Adrenal gland (tissue), 12 donors: Measurements from ENCODE around the gene LAMA2. TPM values are rescaled to one million over a fixed set of nuclear protein-coding genes. Genes with fewer than 3 reads are reported as not detected.

ENCODE experiments used
- DNase-seq, 7 donors: peaks; one replicate each; pipeline ENCODE4 v3.0.0-alpha.2; 2019 to 2020
- H3K27ac ChIP-seq, 5 donors: fragments of 200-600 bp; sonication (generic) in 4 of 5; 1 replicate in 3 of 5; 2 replicates in 2 of 5; pipeline versions ENCODE4 v1.5.1 to v1.8.0; 2016 to 2020; ENCODE audit warnings: mild to moderate bottlenecking in 1 of 5
- H3K27me3 ChIP-seq: fragments of 200-600 bp; 2 replicates; pipeline ENCODE4 v1.8.0; 2021
- H3K36me3 ChIP-seq, 2 donors: fragments of 200-600 bp; replicated peaks in 1 of 2; 1 replicate in 1 of 2; 2 replicates in 1 of 2; pipeline versions ENCODE4 v1.5.1 to v1.8.0; 2018 to 2022
- H3K4me1 ChIP-seq, 2 donors: fragments of 200-600 bp; replicated peaks in 1 of 2; 1 replicate in 1 of 2; 2 replicates in 1 of 2; pipeline versions ENCODE4 v1.5.1 to v1.8.0; 2018 to 2021
- H3K4me3 ChIP-seq, 4 donors: fragments of 200-600 bp; sonication (generic) in 3 of 4; one replicate each; pipeline ENCODE4 v1.5.1; 2016 to 2018
- H3K9me3 ChIP-seq, 3 donors: fragments of 200-600 bp; sonication (generic) in 1 of 3; replicated peaks in 1 of 3; 1 replicate in 2 of 3; 2 replicates in 1 of 3; pipeline versions ENCODE4 v1.5.1 to v1.8.0; 2016 to 2021
- POLR2A ChIP-seq, 2 donors: fragments of 450-650 bp; IDR thresholded peaks; one replicate each; pipeline ENCODE4 v1.6.1; 2017; ENCODE audit warnings: antibody characterized with exemption in 2 of 2, mild to moderate bottlenecking in 2 of 2, moderate library complexity in 1 of 2
- WGBS, 4 donors: extraction: QIAGEN DNeasy Blood & Tissue Kit in 2 of 4; methylation state at CpG; one replicate each; pipeline versions ENCODE4 v1.1.5 to v1.1.7; 2013 to 2017; 5-methylcytosine and 5-hydroxymethylcytosine counted together
- intact Hi-C, 2 donors: fragments of 100-400 bp; cut with DNase I; formaldehyde crosslinking; loops; one replicate each; pipeline versions ENCODE4 v1.14.1 to v1.15.0; 2022 to 2023
- polyA plus RNA-seq, 3 donors: library from polyadenylated mRNA; stranded (reverse); fragments of 200-250 nt in 2 of 3; fragments of 350-450 nt in 1 of 3; fragmentation: Illumina TruSeq in 1 of 3; extraction: RNeasy Lipid Tissue Mini Kit (QIAGEN cat#74804) in 1 of 3; gene quantifications; one replicate each; pipeline ENCODE4 v1.2.3, GENCODE V29; 2013 to 2014
- total RNA-seq, 9 donors: library from RNA; depleted of rRNA in 4 of 9; stranded (reverse); fragments of >200 nt in 4 of 9; fragments of 120-200 nt in 1 of 9; fragmentation: NEBNext Ultra II Directional in 1 of 9; extraction: Animal tissue kit (Norgen Biotek cat#: 25700) in 1 of 9; gene quantifications; one replicate each; pipeline versions ENCODE4 v1.1.0 to v1.2.4, GENCODE V29; 2013 to 2023
- TF ChIP-seq, protein P1 (sequence below), 6 experiments: fragments of 450-650 bp in 4 of 6; fragments of 200-600 bp in 2 of 6; sonication (generic) in 1 of 6; IDR thresholded peaks; 1 replicate in 5 of 6; 2 replicates in 1 of 6; pipeline versions ENCODE4 v1.5.1 to v1.8.0; 2016 to 2021; ENCODE audit warnings: antibody characterized with exemption in 6 of 6, mild to moderate bottlenecking in 2 of 6, moderate library complexity in 1 of 6
- donor health status: healthy with polysubstance abuse.
- donor health status: Bipolar disorder and iron deficiency.
- donor health status: DM: yes; HTN: yes; CAD: no.
- donor health status: DM: no; HTN: no; CAD: no.
- donor health status: DM: no; HTN: no; CAD: no.
- donor health status: DM: yes; HTN: yes; CAD: no.

LAMA2 gene
- total and polyA plus RNA-seq, 12 donors: 5.8 to 105 (median 38.9) TPM

DNA sequence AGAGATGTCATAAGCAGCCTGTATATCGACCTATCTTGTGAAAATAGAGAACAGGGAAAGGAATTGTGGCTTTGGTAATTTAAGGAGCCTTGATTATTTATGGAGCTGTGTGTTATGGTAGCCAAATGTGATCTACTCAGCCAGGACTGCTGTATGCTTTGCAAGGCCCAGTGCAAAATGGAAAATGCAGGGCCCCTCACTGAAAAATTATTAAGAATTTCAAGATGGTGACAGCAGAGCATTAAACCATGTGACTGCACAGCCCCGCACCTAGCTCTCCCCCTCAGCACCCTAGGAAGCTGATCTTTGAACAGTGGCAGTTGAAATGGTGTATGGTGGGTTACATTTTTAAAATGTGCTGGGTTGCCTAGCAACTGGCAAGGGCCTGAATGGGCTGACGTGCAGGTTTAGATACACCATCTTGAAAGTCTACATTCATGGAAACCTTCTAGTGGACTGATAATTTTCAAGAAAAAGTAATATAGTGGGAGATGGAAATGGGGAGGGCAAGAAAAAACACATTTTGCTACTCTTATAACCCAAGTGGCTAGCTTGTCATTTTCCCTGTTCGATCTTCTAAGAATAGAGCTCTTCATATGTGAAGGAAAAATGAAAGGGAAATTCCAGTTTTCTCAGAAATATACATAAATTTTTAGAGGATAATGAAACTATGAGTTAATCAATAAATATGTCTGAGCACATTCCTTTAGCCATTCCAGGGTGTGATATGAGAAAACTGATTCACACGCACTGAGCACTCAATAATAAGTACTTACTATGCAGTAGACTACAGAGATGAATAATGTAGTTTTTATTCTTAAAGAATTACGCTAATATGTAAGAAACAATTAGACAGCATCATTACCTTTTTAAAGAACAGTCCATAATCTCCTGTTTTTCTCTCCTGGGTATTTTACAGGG is 619.1 kb downstream of the LAMA2 start:
- no peaks in the 10 kb centered on the region for H3K36me3 ChIP-seq

DNA sequence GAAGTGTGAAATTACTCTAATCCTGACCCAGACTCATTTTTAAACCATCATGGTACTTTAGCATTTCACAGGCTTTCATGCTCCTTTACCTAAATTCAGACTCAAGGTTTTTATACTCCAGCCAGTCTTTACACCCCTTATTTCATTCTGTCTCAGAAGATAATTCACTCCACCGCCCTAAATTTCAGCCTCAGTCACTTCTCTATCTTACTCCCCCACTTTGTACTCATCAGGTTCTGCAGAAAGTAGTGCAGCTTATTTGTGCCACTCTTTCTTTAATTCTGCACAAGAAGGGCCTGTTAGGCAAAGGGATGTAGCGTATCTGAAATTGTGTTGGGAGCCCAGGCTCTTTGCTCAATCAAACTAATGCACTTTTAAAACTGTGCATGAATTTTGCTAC is 621.5 kb downstream of the LAMA2 start:
- WGBS, 4 donors: 91 to 97% (median 93%) methylated on average over 2 of the region's 2 CpGs
- no peaks in the 10 kb centered on the region for H3K36me3 ChIP-seq

More for the DNA sequence above, 619.1 kb downstream of the LAMA2 start:
- intact Hi-C loops: loop anchor here in 1 of 2 donors (10.0 kb wide), 1 partner anchor 83 kb away; no protein-coding TSS in a partner anchor
- WGBS, 4 donors: 79 to 86% (median 82%) methylated on average over 6 of the region's 6 CpGs
- peaks cover 11 to 35% of the 10 kb centered on the region in 2 donors for H3K4me1 ChIP-seq
- H3K27me3 ChIP-seq: no peaks in the 10 kb centered on the region
- no peaks in the 10 kb centered on the region for H3K9me3 ChIP-seq
- H3K27ac ChIP-seq: peak overlapping the region in 4 of 5 donors; percentile 59 to 83 (median 70)
- no peak for DNase-seq
- no peak overlapping the region for H3K4me3 ChIP-seq
- TF ChIP-seq POLR2A (IDR thresholded peaks at IDR 0.05): no peak
- TF ChIP-seq, protein P1, sequence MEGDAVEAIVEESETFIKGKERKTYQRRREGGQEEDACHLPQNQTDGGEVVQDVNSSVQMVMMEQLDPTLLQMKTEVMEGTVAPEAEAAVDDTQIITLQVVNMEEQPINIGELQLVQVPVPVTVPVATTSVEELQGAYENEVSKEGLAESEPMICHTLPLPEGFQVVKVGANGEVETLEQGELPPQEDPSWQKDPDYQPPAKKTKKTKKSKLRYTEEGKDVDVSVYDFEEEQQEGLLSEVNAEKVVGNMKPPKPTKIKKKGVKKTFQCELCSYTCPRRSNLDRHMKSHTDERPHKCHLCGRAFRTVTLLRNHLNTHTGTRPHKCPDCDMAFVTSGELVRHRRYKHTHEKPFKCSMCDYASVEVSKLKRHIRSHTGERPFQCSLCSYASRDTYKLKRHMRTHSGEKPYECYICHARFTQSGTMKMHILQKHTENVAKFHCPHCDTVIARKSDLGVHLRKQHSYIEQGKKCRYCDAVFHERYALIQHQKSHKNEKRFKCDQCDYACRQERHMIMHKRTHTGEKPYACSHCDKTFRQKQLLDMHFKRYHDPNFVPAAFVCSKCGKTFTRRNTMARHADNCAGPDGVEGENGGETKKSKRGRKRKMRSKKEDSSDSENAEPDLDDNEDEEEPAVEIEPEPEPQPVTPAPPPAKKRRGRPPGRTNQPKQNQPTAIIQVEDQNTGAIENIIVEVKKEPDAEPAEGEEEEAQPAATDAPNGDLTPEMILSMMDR (IDR thresholded peaks at IDR 0.05): no peak

DNA sequence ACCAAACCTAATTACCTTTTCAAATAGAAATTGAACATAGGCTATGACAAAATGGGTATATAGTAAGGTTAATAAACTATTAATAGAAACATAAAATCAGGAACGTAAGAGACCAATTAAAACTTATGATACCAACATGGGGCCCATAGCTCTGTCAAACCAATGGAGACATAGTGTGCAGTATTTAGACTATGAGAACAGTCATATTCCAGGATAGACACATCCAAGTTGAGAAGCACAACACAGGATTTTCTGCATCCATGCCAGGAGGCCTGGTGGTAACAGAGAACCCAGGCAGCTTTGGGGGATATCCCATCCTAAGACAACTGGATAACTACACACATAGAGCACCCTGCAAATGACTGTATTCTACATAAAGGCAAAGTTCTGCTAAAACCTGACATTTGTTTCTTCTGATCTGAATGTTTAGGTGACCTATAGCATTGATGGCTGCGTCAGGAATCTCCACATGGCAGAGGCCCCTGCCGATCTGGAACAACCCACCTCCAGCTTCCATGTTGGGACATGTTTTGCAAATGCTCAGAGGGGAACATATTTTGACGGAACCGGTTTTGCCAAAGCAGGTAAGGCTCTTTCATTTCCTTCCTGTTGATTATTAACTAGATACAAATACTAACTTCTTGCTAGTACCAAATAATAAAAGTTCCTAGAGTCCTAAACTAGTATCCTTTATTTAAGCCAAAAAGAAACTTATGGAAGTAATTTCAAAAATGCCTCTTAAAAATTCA is 624.3 kb downstream of the LAMA2 start:
- no peaks in the 10 kb centered on the region for H3K36me3 ChIP-seq
- H3K9me3 ChIP-seq: no peaks in the 10 kb centered on the region
- no peaks in the 10 kb centered on the region for H3K27me3 ChIP-seq
- H3K4me1 ChIP-seq: peaks cover 0 to 5% of the 10 kb centered on the region in 2 donors
- 91 to 94% (median 92%) methylated on average over 5 of the region's 5 CpGs for WGBS, 4 donors
- DNase-seq: no peak
- intact Hi-C loops: loop anchor here in 1 of 2 donors (10.0 kb wide), 1 partner anchor 78 kb away; no protein-coding TSS in a partner anchor
- no peak overlapping the region for H3K27ac ChIP-seq
- TF ChIP-seq, protein P1 (IDR thresholded peaks at IDR 0.05): no peak
- no peak for TF ChIP-seq POLR2A (IDR thresholded peaks at IDR 0.05)
- H3K4me3 ChIP-seq: no peak overlapping the region

More for the DNA sequence above, 621.5 kb downstream of the LAMA2 start:
- DNase-seq: no peak
- Histone ChIP-seq H3K27me3 (no peaks in the 10 kb centered on the region), H3K9me3 (no peaks in the 10 kb centered on the region), H3K4me1 (peaks cover 0 to 20% of the 10 kb centered on the region in 2 donors), H3K27ac (no peak overlapping the region), H3K4me3 (no peak overlapping the region)
- TF ChIP-seq, protein P1 (IDR thresholded peaks at IDR 0.05): no peak
- no peak for TF ChIP-seq POLR2A (IDR thresholded peaks at IDR 0.05)
- intact Hi-C loops: loop anchor here in 1 of 2 donors (10.0 kb wide), 1 partner anchor 80 kb away; no protein-coding TSS in a partner anchor

DNA sequence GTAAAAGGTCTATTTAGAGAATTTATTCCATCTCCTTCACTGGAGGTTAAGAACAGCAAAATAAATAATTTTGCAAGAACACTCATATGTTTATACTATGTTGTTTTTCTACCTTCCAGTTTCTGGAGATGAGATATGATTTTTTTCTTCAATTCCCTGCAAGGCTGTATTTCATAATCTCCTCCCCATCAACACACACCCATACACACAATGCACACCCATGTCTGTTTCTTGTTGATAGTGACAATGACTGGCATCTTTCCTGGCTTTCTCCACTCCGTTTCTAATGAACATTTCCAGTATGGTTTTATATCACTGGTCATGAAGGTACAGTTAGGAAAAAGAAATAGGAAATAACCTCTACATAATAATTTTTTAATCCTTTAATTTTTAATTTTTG is 624.9 kb downstream of the LAMA2 start:
- intact Hi-C loops: loop anchor here in 1 of 2 donors (10.0 kb wide), 1 partner anchor 77 kb away; no protein-coding TSS in a partner anchor
- 81 to 92% (median 83%) methylated on average over 1 of the region's 1 CpG for WGBS, 4 donors

More for the DNA sequence above, 624.9 kb downstream of the LAMA2 start:
- no peak for DNase-seq
- TF ChIP-seq, protein P1 (IDR thresholded peaks at IDR 0.05): no peak
- no peak for TF ChIP-seq POLR2A (IDR thresholded peaks at IDR 0.05)
- H3K4me3 ChIP-seq: no peak overlapping the region
- no peaks in the 10 kb centered on the region for H3K36me3 ChIP-seq
- H3K4me1 ChIP-seq: peaks cover 0 to 5% of the 10 kb centered on the region in 2 donors
- H3K9me3 ChIP-seq: no peaks in the 10 kb centered on the region
- no peaks in the 10 kb centered on the region for H3K27me3 ChIP-seq
- no peak overlapping the region for H3K27ac ChIP-seq
